ENCODE results near the gene NSD2.

DNA sequence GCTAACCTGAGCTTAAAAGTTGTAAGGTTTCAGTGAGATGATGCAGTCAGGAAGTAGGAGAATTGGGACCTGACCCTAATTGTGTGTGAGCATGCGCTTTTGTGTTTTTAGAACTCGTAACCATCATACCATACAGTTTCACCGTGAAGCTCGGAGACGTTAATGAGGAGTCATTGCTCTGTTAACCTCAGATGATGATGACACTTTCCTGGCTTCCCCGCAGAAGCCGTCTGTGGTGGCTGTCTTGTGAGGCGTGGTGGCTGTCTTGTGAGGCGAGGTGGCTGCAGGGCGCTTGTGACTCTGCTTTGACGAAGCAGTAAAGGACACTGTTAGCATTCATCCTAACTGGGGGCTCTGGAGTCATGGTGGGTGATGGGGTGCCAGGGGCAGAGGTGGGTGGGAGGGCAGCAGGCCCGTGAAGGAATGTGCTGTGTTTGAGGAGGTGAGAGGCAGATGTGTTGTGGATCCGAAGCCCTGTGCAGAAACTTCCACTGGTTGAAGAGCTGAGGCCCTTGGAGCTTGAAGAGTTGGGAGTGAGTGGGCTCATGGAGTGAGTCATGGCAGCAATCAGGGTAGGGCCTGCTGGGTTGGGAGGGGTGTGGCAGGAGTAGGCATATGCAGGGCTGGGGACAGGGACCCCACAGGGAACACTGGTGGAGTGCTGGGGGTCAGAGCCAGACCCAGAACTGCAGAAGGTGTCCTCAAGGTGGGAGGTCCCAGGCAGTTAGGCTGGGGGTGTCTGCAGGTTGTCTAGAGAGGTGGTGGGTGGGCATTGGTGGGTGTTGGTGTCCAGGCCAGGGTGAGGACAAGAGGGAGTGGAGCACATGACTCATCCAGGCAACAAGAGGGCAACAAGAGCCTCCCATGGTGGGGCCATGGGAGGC, 57.4 kb downstream of the NSD2 start:
- TF ChIP-seq CTCF (IDR thresholded peaks at IDR 0.05; ENCODE audit: insufficient read depth, low read length, poor library complexity, severe bottlenecking) (no peak), EZH2phosphoT487 (conservative IDR thresholded peaks at IDR 0.05; ENCODE audit: low read length) (no peak)

All from SU-DHL-6 (cell line).